Endometrium (tissue), 2 donors: ENCODE results near the gene CFAP92.

ENCODE experiments used
- FAIRE-seq: peaks from 2 replicates; lab custom pipeline; 2012; peaks lifted over from hg19 to GRCh38; lab: Jason Lieb, UNC
- donor health status: control.
- donor health status: control.

The CFAP92 gene

DNA sequence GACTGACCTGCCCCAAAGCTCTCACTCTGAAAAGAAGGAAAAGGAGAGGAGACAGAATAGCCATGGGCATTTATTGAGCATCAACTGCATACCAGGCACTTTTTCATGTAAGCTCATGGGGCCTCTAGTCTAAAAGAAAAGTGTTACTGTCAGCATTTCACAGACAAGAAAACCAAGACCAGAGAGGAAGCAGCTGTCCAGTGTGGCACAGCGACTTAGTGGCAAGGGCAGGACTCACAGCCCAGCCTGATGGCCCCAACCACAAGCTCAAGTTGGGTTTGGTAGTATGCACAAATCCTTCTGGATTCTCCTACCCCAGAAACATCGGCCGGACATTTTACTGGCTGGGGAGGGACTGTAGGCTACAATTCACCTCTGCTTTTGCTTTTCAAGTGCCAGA lies 13.0 kb upstream of the CFAP92 start:
- FAIRE-seq, result no peak

DNA sequence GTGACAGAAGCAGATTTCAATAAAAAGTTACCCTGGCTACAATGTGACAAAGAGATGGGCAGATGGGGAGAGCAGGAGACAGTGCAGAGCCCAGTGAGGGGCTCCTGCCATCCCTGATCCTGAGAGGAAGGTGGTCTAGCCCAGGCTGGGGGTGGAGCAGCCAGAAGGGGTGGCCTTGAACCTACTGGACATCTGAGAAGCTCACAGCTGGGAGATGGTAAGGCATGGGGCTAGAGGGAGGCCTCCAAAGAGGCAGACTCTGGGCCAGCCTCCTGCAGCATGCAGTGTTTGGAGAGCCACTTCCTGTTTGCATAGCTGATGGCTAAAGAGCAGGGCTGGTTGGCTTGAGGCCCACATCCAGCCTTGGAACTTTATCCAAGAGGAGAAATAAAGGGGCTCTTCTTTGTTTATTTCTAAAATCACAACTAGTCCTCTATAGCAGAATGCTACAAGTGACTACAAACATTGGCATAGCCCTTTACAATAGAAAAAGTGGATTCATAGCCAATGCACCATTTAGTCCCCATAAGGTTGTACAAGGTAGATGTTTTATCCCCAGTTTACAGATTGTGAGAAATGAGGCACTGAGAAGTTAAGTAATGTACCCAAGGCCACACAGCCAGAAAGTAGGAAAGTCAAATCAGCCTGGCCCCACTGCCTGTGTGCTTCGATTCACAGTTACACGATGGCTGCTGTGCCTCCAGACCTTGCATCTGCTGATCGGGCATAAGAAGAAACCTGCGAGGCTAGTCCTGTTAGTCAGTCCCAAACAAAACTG lies 11.8 kb upstream of the CFAP92 start:
- peak; percentile 70 for FAIRE-seq

DNA sequence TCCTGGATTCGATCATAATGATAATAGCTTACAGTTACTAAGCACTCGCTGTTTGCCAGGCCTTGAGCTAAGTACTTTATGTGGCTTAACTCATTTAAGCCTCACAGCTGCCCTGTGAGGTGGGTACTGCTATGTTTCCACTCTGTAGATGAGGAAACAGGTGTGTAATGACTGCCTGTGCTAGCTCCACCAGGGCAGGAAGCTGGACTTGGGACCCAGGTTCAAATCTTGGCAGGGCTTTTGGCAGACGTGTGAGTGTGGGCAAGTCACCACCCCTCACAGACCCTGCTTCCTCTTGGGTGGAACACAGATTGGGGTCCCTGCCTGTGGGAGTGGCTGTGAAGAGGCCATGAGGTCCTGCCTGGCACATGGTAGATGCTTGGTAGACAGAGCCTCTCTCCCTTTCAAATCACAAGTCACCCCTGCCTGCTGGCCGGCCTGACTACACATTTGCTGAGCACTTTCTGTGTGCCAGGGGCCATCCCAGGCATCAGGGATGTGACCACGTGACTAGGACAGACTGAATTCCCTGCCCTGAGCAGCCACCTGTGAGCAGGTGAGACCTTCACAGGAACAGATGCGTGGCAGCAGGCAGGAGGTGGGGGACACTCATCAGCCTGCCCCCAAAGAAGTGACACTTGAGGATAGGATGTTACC lies 10.9 kb upstream of the CFAP92 start:
- FAIRE-seq, result no peak

- no peak for FAIRE-seq
Measured at GRCh38 chr3:129003578-129004112, 9.8 kb upstream of the CFAP92 start.

DNA sequence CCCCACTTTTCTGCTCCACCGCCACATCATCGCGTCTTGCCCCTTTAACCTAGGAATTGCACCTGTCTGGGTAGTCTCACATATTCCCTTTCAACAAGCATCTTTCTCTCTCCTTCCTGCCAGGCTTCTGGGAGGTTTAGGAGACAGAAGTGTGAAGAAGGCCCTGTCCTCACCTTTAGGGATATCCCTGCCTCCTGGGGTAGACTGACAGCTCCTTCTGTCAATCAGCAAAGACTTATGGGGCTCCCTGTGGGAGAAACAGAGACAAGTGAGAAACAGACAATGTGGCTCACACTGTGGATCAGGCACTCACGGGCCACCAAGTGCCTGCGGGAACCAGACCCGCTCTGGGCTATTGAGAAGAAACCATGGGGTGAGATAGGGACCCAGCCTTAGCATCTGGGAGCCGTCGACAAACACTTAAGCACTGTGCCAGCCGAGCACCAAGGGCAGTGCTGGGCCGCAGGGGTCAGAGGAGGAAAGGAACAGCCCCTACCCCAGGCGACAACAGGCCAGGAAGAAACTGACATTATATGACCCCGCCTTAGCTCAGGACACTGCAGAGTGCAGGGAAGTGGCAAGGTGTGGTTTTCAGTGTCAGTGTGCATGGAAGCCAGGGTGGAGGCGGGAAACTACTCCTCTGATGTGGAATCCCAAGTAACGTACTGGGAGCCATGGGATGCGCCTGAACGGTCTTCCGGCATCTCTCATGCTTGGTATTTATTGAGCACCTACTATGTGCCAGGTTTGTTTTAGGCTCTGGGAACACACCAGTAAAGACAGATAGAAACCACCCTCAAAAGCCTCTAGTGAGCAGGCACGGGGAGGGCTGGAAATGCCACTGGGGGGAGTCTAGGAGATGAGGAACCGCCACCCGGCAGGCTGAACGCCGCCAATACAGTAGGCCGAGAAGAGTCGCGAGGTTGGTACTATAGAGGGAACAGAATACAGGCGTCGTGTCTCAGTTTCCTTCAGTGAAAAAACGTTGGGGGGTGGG lies 9.0 kb upstream of the CFAP92 start:
- FAIRE-seq, result no peak

DNA sequence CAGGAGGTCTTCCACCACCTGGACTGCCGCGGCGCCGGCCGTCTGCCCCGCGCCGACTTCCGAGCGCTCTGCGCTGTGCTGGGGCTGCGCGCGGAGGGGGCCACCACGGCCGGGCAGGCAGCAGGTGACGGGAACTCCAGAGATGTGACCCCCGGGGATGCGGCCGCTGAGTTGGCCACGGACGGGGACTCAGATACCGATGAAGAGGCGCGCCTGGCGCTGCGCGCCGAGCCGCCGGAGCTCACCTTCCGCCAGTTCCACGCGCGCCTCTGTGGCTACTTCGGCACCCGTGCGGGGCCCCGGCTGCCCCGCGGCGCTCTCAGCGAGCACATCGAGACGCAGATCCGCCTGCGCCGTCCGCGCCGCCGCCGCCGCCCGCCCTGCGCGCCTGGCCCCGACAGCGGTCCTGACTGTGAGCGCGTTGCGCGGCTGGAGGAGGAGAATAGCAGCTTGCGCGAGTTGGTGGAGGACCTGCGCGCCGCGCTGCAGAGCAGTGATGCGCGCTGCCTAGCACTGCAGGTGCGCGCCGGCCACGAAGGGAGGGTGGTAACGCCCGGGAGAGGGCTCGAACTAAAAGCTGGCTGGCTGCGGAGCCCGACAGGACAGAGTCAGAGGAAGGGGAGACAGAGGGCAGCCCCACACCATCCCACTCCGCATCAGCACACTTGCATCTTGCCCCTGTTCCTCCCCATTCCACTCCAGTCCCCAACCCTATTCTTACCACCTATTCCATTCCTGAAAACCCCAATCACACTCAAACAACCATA lies 8.1 kb upstream of the CFAP92 start:
- FAIRE-seq, result no peak

DNA sequence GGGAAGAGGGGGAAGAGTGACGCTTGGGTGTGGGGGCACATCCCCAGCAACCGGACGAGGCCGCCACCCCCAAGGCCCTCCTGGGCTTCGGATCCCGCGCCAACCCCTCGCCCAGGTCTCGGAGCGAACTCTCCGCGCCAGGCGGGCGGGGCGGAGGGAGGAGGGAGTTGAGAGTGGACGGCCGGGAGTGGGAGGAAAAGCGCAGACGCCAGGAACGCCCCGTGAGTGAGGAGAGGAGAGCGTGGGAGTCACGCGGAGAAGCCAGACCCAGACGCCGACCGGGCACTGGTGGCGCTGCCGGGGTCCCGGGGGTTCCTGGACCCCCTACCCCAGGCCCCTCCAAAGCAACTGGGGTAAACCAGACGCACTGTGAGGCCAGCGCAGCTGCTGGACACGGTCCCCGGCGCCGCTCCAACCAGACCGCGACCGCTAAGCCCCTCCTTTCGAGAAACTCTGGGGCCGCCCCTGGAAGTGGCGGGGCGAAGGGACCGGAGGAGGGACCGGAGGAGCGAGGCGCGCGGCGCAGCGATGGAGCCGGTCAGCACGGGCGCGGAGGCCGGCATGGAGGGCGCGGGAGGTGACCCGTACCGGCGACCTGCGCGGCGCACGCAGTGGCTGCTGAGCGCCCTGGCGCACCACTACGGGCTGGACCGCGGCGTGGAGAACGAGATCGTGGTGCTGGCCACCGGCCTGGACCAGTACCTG lies 7.4 kb upstream of the CFAP92 start, which contains the start of gene EFCC1:
Gene EFCC1, plus strand, starts transcription at position 204 of the 705 bp plus-strand sequence. Its CDS starts 325 bp downstream, at position 529.
- FAIRE-seq, result no peak

GRCh38 chr3:129000742-129001100 lies 6.8 kb upstream of the CFAP92 start:
- FAIRE-seq, result no peak

DNA sequence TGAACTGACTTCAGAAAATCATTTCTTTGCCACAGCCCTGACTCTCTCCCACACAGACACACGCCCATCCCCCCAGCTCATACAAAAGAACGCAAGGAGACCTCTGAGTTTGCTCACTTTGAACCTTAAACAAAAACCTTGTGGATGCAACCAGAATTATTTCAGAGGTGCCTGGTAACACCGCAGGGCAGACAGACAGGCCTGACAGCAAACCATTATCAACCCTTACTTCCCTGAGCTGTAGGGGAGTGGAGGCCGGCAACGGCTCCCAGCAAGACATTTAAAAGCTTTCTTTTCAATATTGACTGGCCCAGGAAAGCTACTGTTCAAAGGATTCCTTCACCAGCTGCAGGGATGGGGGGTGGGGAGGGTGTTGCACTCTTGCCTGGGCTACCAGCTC lies 5.2 kb upstream of the CFAP92 start:
- FAIRE-seq, result no peak

- FAIRE-seq, result no peak
Measured at GRCh38 chr3:128998561-128998960, 4.7 kb upstream of the CFAP92 start.

- FAIRE-seq, result no peak
Measured at GRCh38 chr3:128997486-128998133, 3.7 kb upstream of the CFAP92 start.

DNA sequence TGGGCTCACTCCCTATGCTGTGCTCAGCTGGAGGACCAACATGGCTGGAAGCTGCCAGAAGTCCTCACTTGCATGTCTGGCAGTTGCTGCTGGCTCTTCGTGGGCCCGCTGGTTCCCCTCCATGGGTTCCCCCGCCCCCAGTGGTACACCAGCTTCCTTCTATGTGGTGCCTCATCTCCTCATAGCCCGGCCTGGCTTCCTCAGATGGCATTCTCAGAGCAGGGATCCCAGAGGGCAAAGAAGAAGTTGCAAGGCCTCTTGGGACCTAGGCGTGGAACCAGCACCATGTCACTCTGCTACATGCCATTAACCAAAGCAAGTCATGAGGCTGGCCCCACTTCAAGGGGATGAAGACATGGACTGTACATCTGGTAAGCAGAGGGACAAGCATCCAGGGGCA lies 2.9 kb upstream of the CFAP92 start:
- FAIRE-seq, result no peak

DNA sequence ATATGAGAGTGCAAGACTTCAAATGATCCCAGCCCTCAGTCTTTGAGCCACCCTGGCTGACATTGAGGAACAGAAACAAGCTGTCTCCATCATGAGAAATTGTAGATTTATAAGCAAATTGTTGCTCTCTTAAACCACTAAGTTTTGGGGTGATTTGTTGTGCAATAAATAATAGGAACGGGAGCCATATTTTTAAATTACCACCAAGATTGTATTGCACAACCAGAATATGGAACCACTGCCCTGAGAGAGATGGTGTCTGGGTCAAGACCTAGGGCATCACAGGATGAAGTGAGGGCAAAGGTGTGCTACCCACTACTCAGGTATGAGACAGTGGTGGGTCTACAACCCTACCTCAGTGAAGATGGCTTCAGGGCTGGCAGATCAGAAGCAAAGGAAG lies 2.3 kb upstream of the CFAP92 start:
- no peak for FAIRE-seq

GRCh38 chr3:128995737-128996136 lies 1.9 kb upstream of the CFAP92 start:
- FAIRE-seq, result no peak

GRCh38 chr3:128994581-128995546 lies 988 bp upstream of the CFAP92 start:
- no peak for FAIRE-seq

GRCh38 chr3:128994173-128994512 lies 267 bp upstream of the CFAP92 start:
- FAIRE-seq, result no peak

GRCh38 chr3:128992926-128993460 lies 883 bp downstream of the CFAP92 start:
- no peak for FAIRE-seq

GRCh38 chr3:128991355-128991895 lies 2.5 kb downstream of the CFAP92 start:
- FAIRE-seq, result no peak

DNA sequence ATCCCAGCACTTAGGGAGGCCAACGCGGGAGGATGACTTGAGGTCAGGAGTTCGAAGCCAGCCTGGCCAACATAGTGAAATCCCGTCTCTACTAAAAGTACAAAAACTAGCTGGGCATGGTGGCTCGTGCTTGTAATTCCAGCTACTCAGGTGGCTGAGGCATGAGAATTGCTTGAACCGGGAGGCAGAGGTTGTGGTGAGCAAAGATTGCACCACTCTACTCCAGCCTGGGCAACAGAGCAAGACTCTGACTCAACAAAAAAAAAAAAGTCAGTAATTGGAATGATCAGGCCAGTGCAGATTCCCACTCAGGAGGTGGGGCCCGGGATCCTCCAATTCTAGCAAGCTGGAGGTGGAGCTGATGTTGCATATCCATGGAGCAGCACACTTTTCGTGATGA lies 5.6 kb downstream of the CFAP92 start:
- no peak for FAIRE-seq
